Measurements from ENCODE around the gene FYN.

The FYN gene

DNA sequence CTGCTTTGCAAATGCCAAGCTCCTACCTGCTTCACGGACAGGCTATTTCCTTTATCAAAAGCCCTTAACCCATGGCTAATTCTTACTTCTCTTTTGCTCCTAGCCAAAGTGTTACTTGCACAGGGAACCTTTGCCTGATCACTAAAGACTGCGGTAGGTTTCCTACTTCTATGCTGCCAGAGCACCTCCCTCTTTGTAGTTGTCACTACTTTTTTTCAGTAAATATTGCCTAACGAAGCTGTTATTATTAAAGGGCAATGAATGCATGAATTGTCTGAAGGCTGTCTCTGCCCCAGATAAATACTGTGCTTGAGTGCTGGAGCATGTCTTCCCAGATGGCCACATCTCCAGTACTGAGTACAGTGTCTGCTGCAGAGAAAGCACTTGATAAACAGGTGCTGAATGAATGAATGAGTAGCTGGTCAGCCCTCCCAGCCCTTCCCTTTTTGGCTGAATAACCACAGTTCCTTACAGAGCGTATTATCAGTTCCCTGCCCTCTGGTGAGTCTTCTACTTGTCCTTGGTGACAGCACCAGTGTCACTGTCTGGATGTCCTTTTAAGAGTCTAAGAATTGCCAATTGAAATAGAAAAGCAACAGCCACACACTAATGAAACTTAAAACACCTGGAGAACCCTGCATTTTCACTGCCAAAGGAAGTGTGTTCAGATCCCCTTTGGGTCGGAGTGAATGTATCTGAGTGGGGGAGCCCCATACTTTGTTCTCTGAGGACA is 194.0 kb downstream of the FYN start:
- Histone ChIP-seq H3K36me3 (ENCODE audit: control insufficient read depth in 4 of 4, insufficient read depth in 4 of 4, low read length in 3 of 4) (peaks cover 0 to 6% (median 3%) of the 10 kb centered on the region in 4 experiments), H3K27me3 (replicated peaks in 2 of 5; ENCODE audit: control insufficient read depth in 4 of 5, insufficient read depth in 5 of 5, low read length in 4 of 5) (no peaks in the 10 kb centered on the region), H3K27ac (ENCODE audit: insufficient read depth in 1 of 2, low read depth in 1 of 2, low read length in 2 of 2, poor library complexity in 1 of 2, severe bottlenecking in 2 of 2) (no peak overlapping the region), H3K4me3 (ENCODE audit: control insufficient read depth in 1 of 7, extremely low read depth in 1 of 7, insufficient read depth in 4 of 7, low read depth in 2 of 7, low read length in 6 of 7) (no peak overlapping the region), H3K4me1 (ENCODE audit: control extremely low read depth in 1 of 4, control insufficient read depth in 4 of 4, insufficient read depth in 4 of 4, low read length in 3 of 4) (no peaks in the 10 kb centered on the region), H3K9me3 (ENCODE audit: control extremely low read depth in 1 of 5, control insufficient read depth in 4 of 5, insufficient read depth in 2 of 5, low read depth in 1 of 5, low read length in 4 of 5) (no peaks in the 10 kb centered on the region)
- ChIA-PET CTCF (no interaction called here), POLR2A (no interaction called here)
- DNase-seq, result no peak
- WGBS (ENCODE audit: insufficient coverage), result 95% methylated on average over 2 of the region's 5 CpGs

GRCh38 chr6:111677249-111677990 is 195.8 kb downstream of the FYN start:
- no peaks in the 10 kb centered on the region for H3K4me1 ChIP-seq (ENCODE audit: control extremely low read depth in 1 of 4, control insufficient read depth in 4 of 4, insufficient read depth in 4 of 4, low read length in 3 of 4)
- H3K27ac ChIP-seq (ENCODE audit: insufficient read depth in 1 of 2, low read depth in 1 of 2, low read length in 2 of 2, poor library complexity in 1 of 2, severe bottlenecking in 2 of 2), result no peak overlapping the region
- DNase-seq, result no peak
- WGBS (ENCODE audit: insufficient coverage), result 50% methylated on average over 1 of the region's 3 CpGs
- POLR2A ChIA-PET, result no interaction called here
- CTCF ChIA-PET, result interaction anchor here (0.8 to 1.0 kb wide), 2 partner anchors 10 to 17 kb away, joined by 4 to 5 read pairs; no protein-coding TSS in a partner anchor
- H3K27me3 ChIP-seq (replicated peaks in 2 of 5; ENCODE audit: control insufficient read depth in 4 of 5, insufficient read depth in 5 of 5, low read length in 4 of 5), result no peaks in the 10 kb centered on the region
- peaks cover 3 to 19% (median 8%) of the 10 kb centered on the region in 4 experiments for H3K36me3 ChIP-seq (ENCODE audit: control insufficient read depth in 4 of 4, insufficient read depth in 4 of 4, low read length in 3 of 4)
- H3K4me3 ChIP-seq (ENCODE audit: control insufficient read depth in 1 of 7, extremely low read depth in 1 of 7, insufficient read depth in 4 of 7, low read depth in 2 of 7, low read length in 6 of 7), result no peak overlapping the region
- no peaks in the 10 kb centered on the region for H3K9me3 ChIP-seq (ENCODE audit: control extremely low read depth in 1 of 5, control insufficient read depth in 4 of 5, insufficient read depth in 2 of 5, low read depth in 1 of 5, low read length in 4 of 5)

GRCh38 chr6:111676383-111676782 is 196.9 kb downstream of the FYN start:
- ChIA-PET POLR2A (no interaction called here), CTCF (no interaction called here)
- no peaks in the 10 kb centered on the region for H3K4me1 ChIP-seq (ENCODE audit: control extremely low read depth in 1 of 4, control insufficient read depth in 4 of 4, insufficient read depth in 4 of 4, low read length in 3 of 4)
- WGBS (ENCODE audit: insufficient coverage), result no CpG with 5 or more reads among the region's 2 CpGs
- H3K9me3 ChIP-seq (ENCODE audit: control extremely low read depth in 1 of 5, control insufficient read depth in 4 of 5, insufficient read depth in 2 of 5, low read depth in 1 of 5, low read length in 4 of 5), result no peaks in the 10 kb centered on the region
- H3K4me3 ChIP-seq (ENCODE audit: control insufficient read depth in 1 of 7, extremely low read depth in 1 of 7, insufficient read depth in 4 of 7, low read depth in 2 of 7, low read length in 6 of 7), result no peak overlapping the region
- H3K27me3 ChIP-seq (replicated peaks in 2 of 5; ENCODE audit: control insufficient read depth in 4 of 5, insufficient read depth in 5 of 5, low read length in 4 of 5), result no peaks in the 10 kb centered on the region
- DNase-seq, result no peak
- H3K36me3 ChIP-seq (ENCODE audit: control insufficient read depth in 4 of 4, insufficient read depth in 4 of 4, low read length in 3 of 4), result peaks cover 3 to 28% (median 11%) of the 10 kb centered on the region in 4 experiments
- H3K27ac ChIP-seq (ENCODE audit: insufficient read depth in 1 of 2, low read depth in 1 of 2, low read length in 2 of 2, poor library complexity in 1 of 2, severe bottlenecking in 2 of 2), result no peak overlapping the region

DNA sequence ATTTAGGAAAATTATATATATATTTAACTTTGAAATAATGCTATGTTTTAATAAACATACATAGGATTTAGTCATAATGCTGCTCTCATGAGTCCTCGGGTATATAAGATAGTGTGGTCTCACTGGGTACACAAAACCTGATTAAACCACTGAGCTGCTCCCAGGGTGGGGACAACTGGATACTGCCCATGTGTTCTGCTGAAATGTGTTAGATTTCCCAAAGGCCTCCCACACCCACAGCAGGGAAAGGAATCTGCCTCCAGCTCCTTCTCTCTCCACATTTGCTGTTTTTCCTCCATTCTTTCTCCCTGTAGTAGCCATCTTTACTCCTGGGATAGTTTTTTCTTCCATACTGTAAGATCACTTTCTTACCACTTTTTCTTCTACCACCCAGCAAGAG is 198.4 kb downstream of the FYN start:
- ChIA-PET CTCF (interaction anchor here (0.6 kb wide), 1 partner anchor 1161 kb away, joined by 3 read pairs; no protein-coding TSS in a partner anchor), POLR2A (no interaction called here)
- no CpG with 5 or more reads among the region's 1 CpG for WGBS (ENCODE audit: insufficient coverage)
- Histone ChIP-seq H3K4me3 (ENCODE audit: control insufficient read depth in 1 of 7, extremely low read depth in 1 of 7, insufficient read depth in 4 of 7, low read depth in 2 of 7, low read length in 6 of 7) (no peak overlapping the region), H3K27ac (ENCODE audit: insufficient read depth in 1 of 2, low read depth in 1 of 2, low read length in 2 of 2, poor library complexity in 1 of 2, severe bottlenecking in 2 of 2) (no peak overlapping the region), H3K27me3 (replicated peaks in 2 of 5; ENCODE audit: control insufficient read depth in 4 of 5, insufficient read depth in 5 of 5, low read length in 4 of 5) (no peaks in the 10 kb centered on the region), H3K36me3 (ENCODE audit: control insufficient read depth in 4 of 4, insufficient read depth in 4 of 4, low read length in 3 of 4) (peaks cover 3 to 34% (median 13%) of the 10 kb centered on the region in 4 experiments), H3K9me3 (ENCODE audit: control extremely low read depth in 1 of 5, control insufficient read depth in 4 of 5, insufficient read depth in 2 of 5, low read depth in 1 of 5, low read length in 4 of 5) (no peaks in the 10 kb centered on the region), H3K4me1 (ENCODE audit: control extremely low read depth in 1 of 4, control insufficient read depth in 4 of 4, insufficient read depth in 4 of 4, low read length in 3 of 4) (no peaks in the 10 kb centered on the region)
- no peak for DNase-seq

GRCh38 chr6:111674413-111674812 is 198.8 kb downstream of the FYN start:
- Histone ChIP-seq H3K4me3 (ENCODE audit: control insufficient read depth in 1 of 7, extremely low read depth in 1 of 7, insufficient read depth in 4 of 7, low read depth in 2 of 7, low read length in 6 of 7) (no peak overlapping the region), H3K4me1 (ENCODE audit: control extremely low read depth in 1 of 4, control insufficient read depth in 4 of 4, insufficient read depth in 4 of 4, low read length in 3 of 4) (no peaks in the 10 kb centered on the region), H3K27me3 (replicated peaks in 2 of 5; ENCODE audit: control insufficient read depth in 4 of 5, insufficient read depth in 5 of 5, low read length in 4 of 5) (no peaks in the 10 kb centered on the region), H3K27ac (ENCODE audit: insufficient read depth in 1 of 2, low read depth in 1 of 2, low read length in 2 of 2, poor library complexity in 1 of 2, severe bottlenecking in 2 of 2) (no peak overlapping the region), H3K36me3 (ENCODE audit: control insufficient read depth in 4 of 4, insufficient read depth in 4 of 4, low read length in 3 of 4) (peaks cover 3 to 31% (median 13%) of the 10 kb centered on the region in 4 experiments), H3K9me3 (ENCODE audit: control extremely low read depth in 1 of 5, control insufficient read depth in 4 of 5, insufficient read depth in 2 of 5, low read depth in 1 of 5, low read length in 4 of 5) (no peaks in the 10 kb centered on the region)
- CTCF ChIA-PET, result interaction anchor here (0.6 kb wide), 1 partner anchor 1160 kb away, joined by 3 read pairs; no protein-coding TSS in a partner anchor
- 93% methylated on average over 4 of the region's 4 CpGs for WGBS (ENCODE audit: insufficient coverage)
- no peak for DNase-seq
- POLR2A ChIA-PET, result no interaction called here

DNA sequence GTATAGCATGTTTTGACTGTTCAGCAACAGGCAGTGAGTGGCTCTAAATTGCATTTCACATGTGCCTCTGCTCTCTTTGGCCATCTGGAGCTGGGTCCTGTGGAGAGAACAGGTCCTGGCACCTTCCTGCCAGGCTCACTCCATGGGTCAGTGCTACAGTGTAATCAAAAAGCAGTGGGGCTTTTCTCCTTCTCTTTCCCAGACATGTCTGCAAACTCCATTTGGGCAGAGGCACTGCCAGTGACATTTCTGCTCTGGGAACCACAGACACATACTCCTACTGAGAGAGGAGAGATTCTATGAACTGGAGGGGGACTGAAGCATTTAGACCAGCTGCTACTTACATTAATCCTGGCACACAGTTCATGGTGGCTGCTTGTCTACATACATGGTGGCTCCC is 199.3 kb downstream of the FYN start:
- Histone ChIP-seq H3K27me3 (replicated peaks in 2 of 5; ENCODE audit: control insufficient read depth in 4 of 5, insufficient read depth in 5 of 5, low read length in 4 of 5) (no peaks in the 10 kb centered on the region), H3K4me3 (ENCODE audit: control insufficient read depth in 1 of 7, extremely low read depth in 1 of 7, insufficient read depth in 4 of 7, low read depth in 2 of 7, low read length in 6 of 7) (no peak overlapping the region), H3K36me3 (ENCODE audit: control insufficient read depth in 4 of 4, insufficient read depth in 4 of 4, low read length in 3 of 4) (peaks cover 3 to 31% (median 13%) of the 10 kb centered on the region in 4 experiments), H3K4me1 (ENCODE audit: control extremely low read depth in 1 of 4, control insufficient read depth in 4 of 4, insufficient read depth in 4 of 4, low read length in 3 of 4) (no peaks in the 10 kb centered on the region), H3K9me3 (ENCODE audit: control extremely low read depth in 1 of 5, control insufficient read depth in 4 of 5, insufficient read depth in 2 of 5, low read depth in 1 of 5, low read length in 4 of 5) (no peaks in the 10 kb centered on the region), H3K27ac (ENCODE audit: insufficient read depth in 1 of 2, low read depth in 1 of 2, low read length in 2 of 2, poor library complexity in 1 of 2, severe bottlenecking in 2 of 2) (no peak overlapping the region)
- DNase-seq, result no peak
- ChIA-PET POLR2A (no interaction called here), CTCF (no interaction called here)

GRCh38 chr6:111673532-111673931 is 199.7 kb downstream of the FYN start:
- no peaks in the 10 kb centered on the region for H3K27me3 ChIP-seq (replicated peaks in 2 of 5; ENCODE audit: control insufficient read depth in 4 of 5, insufficient read depth in 5 of 5, low read length in 4 of 5)
- CTCF ChIA-PET, result interaction anchor here (1.2 kb wide), 1 partner anchor 23 kb away, joined by 3 read pairs; no protein-coding TSS in a partner anchor
- no peak overlapping the region for H3K4me3 ChIP-seq (ENCODE audit: control insufficient read depth in 1 of 7, extremely low read depth in 1 of 7, insufficient read depth in 4 of 7, low read depth in 2 of 7, low read length in 6 of 7)
- POLR2A ChIA-PET, result no interaction called here
- H3K27ac ChIP-seq (ENCODE audit: insufficient read depth in 1 of 2, low read depth in 1 of 2, low read length in 2 of 2, poor library complexity in 1 of 2, severe bottlenecking in 2 of 2), result no peak overlapping the region
- no peaks in the 10 kb centered on the region for H3K4me1 ChIP-seq (ENCODE audit: control extremely low read depth in 1 of 4, control insufficient read depth in 4 of 4, insufficient read depth in 4 of 4, low read length in 3 of 4)
- peaks cover 3 to 32% (median 13%) of the 10 kb centered on the region in 4 experiments for H3K36me3 ChIP-seq (ENCODE audit: control insufficient read depth in 4 of 4, insufficient read depth in 4 of 4, low read length in 3 of 4)
- no peak for DNase-seq
- H3K9me3 ChIP-seq (ENCODE audit: control extremely low read depth in 1 of 5, control insufficient read depth in 4 of 5, insufficient read depth in 2 of 5, low read depth in 1 of 5, low read length in 4 of 5), result no peaks in the 10 kb centered on the region
- WGBS (ENCODE audit: insufficient coverage), result 100% methylated on average over 6 of the region's 8 CpGs

All from common myeloid progenitor, CD34-positive (primary cell).